Mesothelial cell of epicardium (in vitro differentiated cells): ENCODE data around the gene VAV3. TPM values are rescaled to one million over a fixed set of nuclear protein-coding genes. Genes with fewer than 3 reads are reported as not detected.
"Not testable (repeated sequence)": the region's sequence is repeated elsewhere in the genome, so short reads cannot be mapped to it uniquely, and the experiment has no call there.

ENCODE experiments used
- DNase-seq, 2 experiments: peaks; one replicate each; pipeline ENCODE4 v3.0.0; 2021; ENCODE audit warnings: low spot score in 2 of 2; ENCODE audit not compliant: unreplicated experiment in 2 of 2
- H3K27ac Mint-ChIP-seq: 2 replicates; pipeline ENCODE4 v1.8.0; 2021; ENCODE audit warnings: mixed read lengths
- H3K27me3 Mint-ChIP-seq: 2 replicates; pipeline ENCODE4 v1.8.0; 2021; ENCODE audit warnings: low read depth, mixed read lengths
- H3K36me3 Mint-ChIP-seq: 2 replicates; pipeline ENCODE4 v1.8.0; 2021; ENCODE audit warnings: mixed read lengths
- H3K4me1 Mint-ChIP-seq: 2 replicates; pipeline ENCODE4 v1.8.0; 2021; ENCODE audit warnings: mixed read lengths
- H3K4me3 Mint-ChIP-seq: 2 replicates; pipeline ENCODE4 v1.8.0; 2021; ENCODE audit warnings: mild to moderate bottlenecking, moderate library complexity, mixed read lengths
- H3K9me3 Mint-ChIP-seq: 2 replicates; pipeline ENCODE4 v1.8.0; 2021; ENCODE audit warnings: mixed read lengths
- CTCF ChIP-seq: fragments of 200-600 bp; sonication (generic); IDR thresholded peaks from one replicate; pipeline ENCODE4 v1.5.0; 2021; ENCODE audit warnings: antibody characterized with exemption; ENCODE audit not compliant: unreplicated experiment
- total RNA-seq: library from RNA; stranded (reverse); gene quantifications from 3 replicates; pipeline ENCODE4 v1.2.1, GENCODE V29; 2021

Gene VAV3
- total RNA-seq, 1 donor from 2014 or later, result 3.2 TPM

- no peak overlapping the region for H3K27ac Mint-ChIP-seq
- no peak for TF ChIP-seq CTCF
Measured at GRCh38 chr1:107858323-107858722, 106.7 kb downstream of the VAV3 start.

GRCh38 chr1:107851418-107851817, 113.6 kb downstream of the VAV3 start:
- Mint-ChIP-seq H3K27ac (no peak overlapping the region), H3K36me3 (no peaks in the 10 kb centered on the region), H3K27me3 (peaks cover 10% of the 10 kb centered on the region), H3K4me3 (no peak overlapping the region), H3K9me3 (peaks cover 27% of the 10 kb centered on the region), H3K4me1 (no peaks in the 10 kb centered on the region)
- DNase-seq, result no peak
- TF ChIP-seq CTCF, result no peak

More at GRCh38 chr1:107858323-107858722, 106.7 kb downstream of the VAV3 start:
- H3K36me3 Mint-ChIP-seq, result no peaks in the 10 kb centered on the region
- H3K4me3 Mint-ChIP-seq, result no peak overlapping the region
- DNase-seq, result no peak
- H3K4me1 Mint-ChIP-seq, result peaks cover 3% of the 10 kb centered on the region
- peaks cover 6% of the 10 kb centered on the region for H3K27me3 Mint-ChIP-seq
- no peaks in the 10 kb centered on the region for H3K9me3 Mint-ChIP-seq

- H3K4me3 Mint-ChIP-seq, DNase-seq, H3K27ac Mint-ChIP-seq, H3K4me1 Mint-ChIP-seq, H3K36me3 Mint-ChIP-seq: not testable (repeated sequence)
- Mint-ChIP-seq H3K27me3 (peaks cover 16% of the 10 kb centered on the region), H3K9me3 (peaks cover 32% of the 10 kb centered on the region)
Measured at GRCh38 chr1:107844541-107845194, 120.3 kb downstream of the VAV3 start.

- no peak overlapping the region for H3K4me3 Mint-ChIP-seq
- H3K36me3 Mint-ChIP-seq, result no peaks in the 10 kb centered on the region
- no peak for DNase-seq
- peaks cover 29% of the 10 kb centered on the region for H3K9me3 Mint-ChIP-seq
- no peak for TF ChIP-seq CTCF
- H3K27ac Mint-ChIP-seq, result no peak overlapping the region
- H3K4me1 Mint-ChIP-seq, result peaks cover 2% of the 10 kb centered on the region
- peaks cover 19% of the 10 kb centered on the region for H3K27me3 Mint-ChIP-seq
Measured at GRCh38 chr1:107843989-107844388, 121.0 kb downstream of the VAV3 start.

GRCh38 chr1:107842241-107842640, 122.7 kb downstream of the VAV3 start:
- H3K9me3 Mint-ChIP-seq, result peaks cover 26% of the 10 kb centered on the region
- peaks cover 19% of the 10 kb centered on the region for H3K27me3 Mint-ChIP-seq
- DNase-seq, result no peak
- no peak for TF ChIP-seq CTCF
- no peak overlapping the region for H3K27ac Mint-ChIP-seq
- H3K4me1 Mint-ChIP-seq, result peaks cover 2% of the 10 kb centered on the region
- H3K4me3 Mint-ChIP-seq, result no peak overlapping the region
- H3K36me3 Mint-ChIP-seq, result no peaks in the 10 kb centered on the region

GRCh38 chr1:107840725-107841124, 124.3 kb downstream of the VAV3 start:
- TF ChIP-seq CTCF, result no peak
- Mint-ChIP-seq H3K4me3 (no peak overlapping the region), H3K4me1 (peaks cover 2% of the 10 kb centered on the region), H3K36me3 (no peaks in the 10 kb centered on the region), H3K27me3 (peaks cover 19% of the 10 kb centered on the region), H3K9me3 (peaks cover 15% of the 10 kb centered on the region), H3K27ac (no peak overlapping the region)
- DNase-seq, result no peak
